OCI-LY7 (cell line): ENCODE results near the gene COL5A1.

Source experiments
- EZH2phosphoT487 ChIP-seq: fragments of 200-600 bp; sonication (generic); IDR thresholded peaks from 2 replicates; pipeline ENCODE4 v1.6.1; 2018; ENCODE audit warnings: low read depth, borderline replicate concordance, mild to moderate bottlenecking, mixed run types, antibody characterized with exemption, low read length, moderate library complexity, mixed read lengths
- TF ChIP-seq, protein P1 (sequence below): fragments of 200-600 bp; sonication (generic); conservative IDR thresholded peaks from 2 replicates; pipeline ENCODE4 v1.5.1; 2014; ENCODE audit warnings: mild to moderate bottlenecking, antibody characterized with exemption, low read length, moderate library complexity, mixed read lengths

DNA sequence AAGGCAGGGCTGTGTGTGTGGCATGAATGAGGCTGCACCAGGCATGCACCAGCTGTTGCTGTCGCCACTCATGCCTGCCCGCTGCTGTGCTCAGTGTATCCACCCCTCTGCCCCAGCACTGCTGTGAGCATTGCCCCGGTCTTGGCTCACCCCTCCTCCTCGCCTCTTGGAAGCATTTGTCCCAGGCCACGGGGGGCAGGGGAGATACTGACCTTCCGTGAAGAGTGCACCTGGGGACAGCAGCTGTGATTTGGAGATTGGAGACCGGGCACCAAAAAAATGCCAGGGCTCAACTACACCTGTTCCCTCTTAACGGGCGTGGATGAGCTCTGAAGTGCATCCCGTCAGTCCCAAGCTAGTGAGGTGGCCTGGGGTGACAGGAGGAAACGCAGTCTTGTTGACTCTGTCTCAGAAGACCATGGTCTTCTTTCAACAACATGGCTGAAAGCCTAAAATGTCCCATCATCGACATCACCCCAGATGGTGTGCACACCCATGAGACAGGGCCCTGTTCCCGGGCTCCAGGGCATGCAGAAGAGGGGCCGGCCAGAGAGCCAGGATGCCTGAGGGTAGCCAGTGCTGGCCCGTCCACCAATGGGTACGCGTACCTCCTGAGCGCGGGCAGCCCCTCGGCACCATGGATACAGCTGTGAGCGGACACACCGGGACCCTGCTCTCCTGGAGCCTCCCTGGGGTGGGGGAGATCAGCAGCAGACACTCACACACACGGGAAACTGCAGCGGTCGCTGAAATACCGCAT, 115.8 kb downstream of the COL5A1 start:
- TF ChIP-seq, protein P1, sequence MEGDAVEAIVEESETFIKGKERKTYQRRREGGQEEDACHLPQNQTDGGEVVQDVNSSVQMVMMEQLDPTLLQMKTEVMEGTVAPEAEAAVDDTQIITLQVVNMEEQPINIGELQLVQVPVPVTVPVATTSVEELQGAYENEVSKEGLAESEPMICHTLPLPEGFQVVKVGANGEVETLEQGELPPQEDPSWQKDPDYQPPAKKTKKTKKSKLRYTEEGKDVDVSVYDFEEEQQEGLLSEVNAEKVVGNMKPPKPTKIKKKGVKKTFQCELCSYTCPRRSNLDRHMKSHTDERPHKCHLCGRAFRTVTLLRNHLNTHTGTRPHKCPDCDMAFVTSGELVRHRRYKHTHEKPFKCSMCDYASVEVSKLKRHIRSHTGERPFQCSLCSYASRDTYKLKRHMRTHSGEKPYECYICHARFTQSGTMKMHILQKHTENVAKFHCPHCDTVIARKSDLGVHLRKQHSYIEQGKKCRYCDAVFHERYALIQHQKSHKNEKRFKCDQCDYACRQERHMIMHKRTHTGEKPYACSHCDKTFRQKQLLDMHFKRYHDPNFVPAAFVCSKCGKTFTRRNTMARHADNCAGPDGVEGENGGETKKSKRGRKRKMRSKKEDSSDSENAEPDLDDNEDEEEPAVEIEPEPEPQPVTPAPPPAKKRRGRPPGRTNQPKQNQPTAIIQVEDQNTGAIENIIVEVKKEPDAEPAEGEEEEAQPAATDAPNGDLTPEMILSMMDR: no peak
- TF ChIP-seq EZH2phosphoT487: no peak
